Forelimb muscle (tissue), 1 donor: Measurements from ENCODE around the gene ABHD16A. TPM values are rescaled to one million over a fixed set of nuclear protein-coding genes. Genes with fewer than 3 reads are reported as not detected.

Experiments used
- DNase-seq: peaks from one replicate; pipeline ENCODE4 v3.0.0-alpha.2; 2013; ENCODE audit warnings: low read depth
- polyA plus RNA-seq: library from polyadenylated mRNA; unstranded; fragments of 120-200 nt; gene quantifications from one replicate; pipeline ENCODE4 v1.2.1, GENCODE V29; 2013; ENCODE audit not compliant: insufficient read length

ABHD16A gene
- 43.8 TPM for polyA plus RNA-seq

GRCh38 chr6:31702819-31703716 is at the start of gene ABHD16A:
TSS of gene ABHD16A (minus strand) at chr6:31703324. CDS start at chr6:31703281, 43 bp downstream.
- peak; percentile 99 for DNase-seq

GRCh38 chr6:31752739-31753319 is 49.7 kb upstream of the ABHD16A start:
- no peak for DNase-seq

DNA sequence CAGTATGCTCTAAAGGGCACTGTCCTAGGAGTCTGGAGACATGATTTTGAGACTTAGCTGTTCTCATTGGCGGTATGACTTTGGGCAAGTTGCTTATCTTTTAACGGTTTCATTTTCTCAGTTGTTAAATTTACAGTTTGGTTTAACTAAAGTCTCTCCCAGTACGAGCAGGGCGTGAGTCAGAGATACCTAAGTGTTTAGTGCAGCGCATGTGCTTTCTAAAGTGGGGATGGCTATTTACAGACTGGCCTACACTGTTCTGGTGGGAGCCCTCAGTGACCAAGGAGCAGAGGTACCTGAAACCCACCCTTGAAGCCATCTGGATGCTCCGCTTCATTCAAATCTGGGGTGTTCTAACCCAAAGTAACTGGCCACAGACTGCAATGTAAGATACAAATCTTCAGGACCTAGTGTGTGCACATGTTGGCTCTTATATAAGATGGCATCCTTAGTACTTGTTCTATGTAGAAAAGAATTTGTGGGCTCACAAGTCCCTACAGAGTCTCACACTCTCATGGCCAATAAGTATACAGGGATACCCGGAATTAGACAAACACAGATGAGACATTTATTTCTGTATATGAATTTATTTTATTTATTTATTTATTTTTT is 47.4 kb upstream of the ABHD16A start:
- DNase-seq, result no peak

DNA sequence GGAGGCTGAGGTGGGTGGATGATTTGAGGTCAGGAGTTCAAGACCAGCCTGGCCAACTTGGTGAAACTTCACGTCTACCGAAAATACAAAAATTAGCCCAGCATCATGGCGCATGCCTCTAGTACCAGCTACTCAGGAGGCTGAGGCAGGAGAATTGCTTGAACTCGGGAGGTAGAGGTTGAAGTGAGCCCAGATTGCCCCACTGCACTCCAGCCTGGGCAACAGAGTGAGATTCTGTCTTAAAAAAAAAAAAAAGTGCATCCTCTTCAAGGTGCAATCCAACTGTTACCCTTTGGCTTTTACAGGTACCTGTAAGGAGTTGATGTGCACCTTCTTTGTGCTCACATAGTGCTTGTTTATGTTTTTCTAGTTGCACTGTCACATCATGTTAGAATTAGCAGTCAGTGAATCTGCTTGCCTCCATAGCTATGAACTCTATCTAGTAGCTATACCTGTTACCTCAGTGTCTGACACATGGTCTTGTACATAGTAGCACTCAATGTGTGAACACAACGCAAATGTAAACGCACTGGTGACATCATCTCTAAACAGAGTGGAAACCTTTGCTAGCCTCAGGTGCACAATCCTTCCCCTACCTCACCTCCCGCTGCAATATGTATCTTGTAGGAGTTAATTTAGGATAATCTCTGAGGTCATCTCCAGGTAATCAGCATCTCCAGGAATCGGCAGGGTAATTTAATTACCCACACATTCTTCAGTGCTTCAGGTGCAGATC is 46.3 kb upstream of the ABHD16A start:
- DNase-seq, result no peak

DNA sequence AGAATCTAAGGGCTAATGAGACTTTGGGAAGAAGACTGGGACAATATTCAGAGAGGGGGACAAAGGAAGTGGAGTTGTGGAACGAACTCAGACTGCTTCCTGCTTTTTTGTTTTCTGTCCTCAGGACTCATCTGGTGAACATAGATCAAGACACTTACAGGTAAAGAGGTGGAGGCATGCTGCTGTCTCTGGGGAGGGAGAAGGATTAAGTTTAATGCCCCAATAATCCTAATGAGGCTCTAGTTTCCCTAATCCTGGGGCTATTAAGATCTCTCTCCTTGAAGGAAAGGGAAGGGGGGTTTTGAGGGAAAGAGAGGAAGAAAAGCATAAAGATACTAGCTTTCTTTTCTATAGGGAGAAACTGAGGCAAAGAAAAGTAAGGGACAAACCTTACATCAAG is 41.3 kb upstream of the ABHD16A start:
- DNase-seq, result no peak

- no peak for DNase-seq
These were observed 39.8 kb upstream of the ABHD16A start for GRCh38 chr6:31742894-31743293.

DNA sequence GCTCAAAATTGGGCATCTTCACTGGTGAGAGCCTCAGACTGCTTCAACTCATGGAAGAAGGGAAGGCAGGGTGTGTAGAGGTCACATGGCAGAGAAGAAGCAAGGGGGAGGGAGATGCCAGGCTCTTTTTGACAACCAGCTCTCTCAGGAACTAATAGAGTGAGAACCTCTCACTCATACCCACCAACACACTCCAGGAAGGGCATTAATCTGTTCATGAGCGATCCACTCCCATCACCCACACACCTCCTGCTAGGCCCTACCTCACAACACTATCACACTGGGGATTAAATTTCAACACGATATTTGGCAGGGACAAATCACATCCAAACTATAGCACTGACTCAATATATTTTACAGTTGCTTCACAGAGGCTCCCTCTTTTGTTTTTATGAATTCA is 38.7 kb upstream of the ABHD16A start:
- DNase-seq, result no peak

- no peak for DNase-seq
These were observed 37.5 kb upstream of the ABHD16A start for GRCh38 chr6:31740397-31741223.

DNA sequence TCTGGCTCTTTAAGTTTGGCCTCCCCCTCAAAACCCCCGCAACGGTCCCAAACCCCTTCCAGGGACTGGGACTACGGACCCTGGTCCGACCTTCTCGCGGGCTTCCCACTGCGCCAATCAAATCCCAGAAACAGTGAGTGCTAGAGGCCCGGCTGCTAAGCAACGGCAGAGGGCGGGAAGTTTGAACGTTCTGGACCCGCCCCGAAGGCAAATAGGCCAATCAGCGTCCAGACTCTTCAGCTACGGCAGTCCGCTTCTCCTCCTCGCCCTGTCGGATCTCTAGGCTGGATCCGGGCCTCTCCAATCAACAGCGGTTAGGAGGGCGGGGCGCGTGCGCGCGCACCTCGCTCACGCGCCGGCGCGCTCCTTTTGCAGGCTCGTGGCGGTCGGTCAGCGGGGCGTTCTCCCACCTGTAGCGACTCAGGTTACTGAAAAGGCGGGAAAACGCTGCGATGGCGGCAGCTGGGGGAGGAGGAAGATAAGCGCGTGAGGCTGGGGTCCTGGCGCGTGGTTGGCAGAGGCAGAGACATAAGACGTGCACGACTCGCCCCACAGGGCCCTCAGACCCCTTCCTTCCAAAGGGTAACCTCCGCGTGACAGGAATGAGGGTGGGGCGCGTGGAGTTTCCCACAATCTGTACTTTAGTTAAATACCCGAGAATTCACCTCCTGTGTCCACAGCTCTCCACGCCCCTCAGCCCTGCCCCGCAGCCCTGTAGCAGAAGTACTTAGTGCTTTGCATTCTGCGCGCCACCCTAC is 36.7 kb upstream of the ABHD16A start, which contains the start of gene MSH5:
MSH5 (plus strand) TSS at position 367 of the 758 bp plus-strand sequence. CDS start 462 bp downstream, outside the sequence.
- peak; percentile 98 for DNase-seq

- no peak for DNase-seq
These were observed 35.2 kb upstream of the ABHD16A start for GRCh38 chr6:31737991-31738979.

- no peak for DNase-seq
These were observed 34.3 kb upstream of the ABHD16A start for GRCh38 chr6:31737315-31737990.

DNA sequence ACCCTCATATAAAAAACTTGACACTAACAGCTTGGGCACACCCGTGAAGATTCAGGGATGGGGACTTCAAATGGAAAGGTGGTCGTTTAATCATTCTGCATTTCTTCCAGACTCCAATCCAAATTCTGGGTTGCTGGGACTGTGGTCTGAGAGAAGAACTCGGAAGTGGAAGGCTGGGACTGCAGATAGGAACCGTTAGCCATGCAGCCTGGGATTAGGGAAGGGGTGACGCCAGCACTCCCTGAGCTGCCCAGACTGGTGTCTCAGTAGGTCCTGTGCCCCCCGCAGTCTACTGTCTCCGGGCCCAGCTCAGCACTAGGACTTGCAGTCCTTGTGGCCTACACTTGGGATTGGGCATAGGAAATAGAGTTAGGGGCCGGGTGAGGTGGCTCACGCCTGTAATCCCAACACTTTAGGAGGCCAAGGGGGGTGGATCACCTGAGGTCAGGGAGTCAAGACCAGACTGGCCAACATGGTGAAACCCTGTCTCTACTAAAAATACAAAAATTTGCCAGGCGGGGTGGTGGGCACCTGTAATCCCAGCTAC is 33.7 kb upstream of the ABHD16A start:
- DNase-seq, result no peak

- DNase-seq, result no peak
These were observed 33.1 kb upstream of the ABHD16A start, which contains the start of gene CLIC1 for GRCh38 chr6:31736021-31736767. TSS of gene CLIC1 (minus strand) at chr6:31736530. CDS start at chr6:31736300, 230 bp downstream.

GRCh38 chr6:31734821-31735406 is 31.8 kb upstream of the ABHD16A start:
- no peak for DNase-seq

GRCh38 chr6:31734247-31734820 is 31.2 kb upstream of the ABHD16A start:
- no peak for DNase-seq

DNA sequence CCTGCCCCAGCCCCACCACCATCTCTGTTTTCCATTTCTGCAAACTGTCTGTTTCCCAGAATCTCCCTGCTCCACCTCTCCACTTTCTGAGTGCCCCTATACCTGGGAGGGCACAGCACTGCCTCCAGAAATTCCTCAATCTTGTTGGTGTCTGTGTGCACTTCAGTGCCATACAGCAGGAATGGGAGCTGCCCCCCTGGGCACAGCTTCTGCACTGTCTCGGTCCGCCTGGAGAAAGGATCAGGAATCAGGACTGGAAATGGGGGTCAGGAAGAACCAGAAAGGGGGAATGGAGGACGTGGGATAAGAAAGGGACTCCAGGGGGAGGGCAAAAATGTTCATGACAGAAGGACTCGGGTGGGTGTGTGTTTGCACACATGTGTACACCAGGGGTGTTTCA is 30.6 kb upstream of the ABHD16A start:
- no peak for DNase-seq
